Stimulated activated naive B cell treated with anti-CD40 and anti-IgM and Interleukin-4, amounts not matched to agents 10 μg/mL and 1 μg/mL and 100 μg/mL, for 72 hours (primary cell): ENCODE results near the gene DIPK1C.

Experiments
- ATAC-seq, 2 donors: fragments of 150-1000 bp; cut with Tn5 transposase; replicated peaks; 2 replicates each; pipeline ENCODE4 v1.10.0; 2021; ENCODE audit warnings: moderate library complexity in 1 of 2
- DNase-seq: peaks from one replicate; pipeline ENCODE4 v3.0.0; 2021
- H3K27ac Mint-ChIP-seq: one replicate; pipeline ENCODE4 v1.8.0; 2022; ENCODE audit warnings: mild to moderate bottlenecking, mixed read lengths
- H3K27me3 Mint-ChIP-seq, 2 donors: one replicate each; pipeline ENCODE4 v1.8.0; 2022; ENCODE audit warnings: mixed read lengths in 2 of 2
- H3K36me3 Mint-ChIP-seq, 2 donors: one replicate each; pipeline ENCODE4 v1.8.0; 2022; ENCODE audit warnings: mixed read lengths in 2 of 2, mild to moderate bottlenecking in 1 of 2
- H3K4me1 Mint-ChIP-seq, 2 donors: one replicate each; pipeline ENCODE4 v1.8.0; 2022; ENCODE audit warnings: mixed read lengths in 2 of 2, mild to moderate bottlenecking in 1 of 2
- H3K4me3 Mint-ChIP-seq, 2 donors: one replicate each; pipeline ENCODE4 v1.8.0; 2022; ENCODE audit warnings: mild to moderate bottlenecking in 2 of 2, mixed read lengths in 2 of 2, moderate library complexity in 1 of 2
- H3K9me3 Mint-ChIP-seq, 2 donors: one replicate each; pipeline ENCODE4 v1.8.0; 2022; ENCODE audit warnings: mixed read lengths in 2 of 2, mild to moderate bottlenecking in 1 of 2

The DIPK1C gene

DNA sequence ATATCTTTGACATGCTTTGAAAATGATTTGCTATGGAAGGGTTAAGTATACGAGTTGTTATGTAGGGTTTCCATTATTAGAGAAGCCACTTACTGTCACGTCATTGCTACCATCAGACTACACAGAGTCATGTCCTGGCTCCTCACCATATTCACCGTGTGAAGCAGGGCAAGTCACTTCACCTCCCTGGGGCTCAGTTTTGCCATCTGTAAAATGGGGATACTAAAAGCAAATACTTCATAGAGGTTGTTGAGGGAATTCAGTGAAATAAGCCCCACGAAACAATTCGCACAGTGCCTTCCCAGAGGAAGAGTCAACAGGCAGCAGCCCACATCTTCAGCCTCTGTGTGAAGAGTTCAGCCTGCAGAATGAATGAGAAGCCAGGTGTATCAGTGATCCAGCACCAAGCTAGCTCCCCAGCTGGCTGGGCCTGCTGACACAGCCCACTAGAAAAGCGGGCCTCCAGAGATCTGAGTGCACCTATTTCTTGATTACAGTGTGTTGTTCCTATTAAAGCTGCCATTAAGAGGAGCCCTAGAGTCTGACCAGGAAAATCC, 3.4 kb downstream of the DIPK1C start:
- H3K4me1 Mint-ChIP-seq, result peaks cover 4 to 28% of the 10 kb centered on the region in 2 donors
- ATAC-seq (no peak), DNase-seq (no peak)
- no peak overlapping the region for H3K4me3 Mint-ChIP-seq
- no peaks in the 10 kb centered on the region for H3K9me3 Mint-ChIP-seq
- H3K36me3 Mint-ChIP-seq, result no peaks in the 10 kb centered on the region
- H3K27ac Mint-ChIP-seq, result no peak overlapping the region
- H3K27me3 Mint-ChIP-seq, result peaks cover 25 to 46% of the 10 kb centered on the region in 2 donors

DNA sequence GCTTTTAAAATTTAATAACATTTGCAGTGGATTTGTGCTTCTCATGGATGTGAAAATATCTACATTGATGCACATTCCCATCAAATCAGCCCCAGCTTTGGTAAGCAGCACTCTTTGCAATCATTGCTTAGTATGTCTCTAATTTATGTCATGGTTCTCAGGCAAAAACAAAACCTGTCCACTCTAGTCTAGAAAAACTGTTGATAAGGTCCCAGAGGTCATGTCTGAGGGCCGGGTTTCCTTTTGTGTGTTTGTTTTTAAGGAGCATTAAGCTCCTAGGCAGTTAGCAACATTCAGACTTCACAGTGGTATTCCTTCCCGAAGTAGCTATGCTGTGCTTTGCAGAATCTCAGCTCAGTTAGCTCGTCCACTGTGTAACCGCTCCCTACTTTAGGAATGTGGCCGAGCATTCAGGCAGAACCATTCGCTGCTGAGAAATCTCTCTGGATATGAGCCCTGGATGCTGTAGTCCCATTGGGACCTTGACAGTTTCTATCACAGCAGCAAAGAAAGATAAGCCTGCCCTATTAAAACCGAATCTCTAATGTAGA, 4.0 kb downstream of the DIPK1C start:
- peaks cover 4 to 22% of the 10 kb centered on the region in 2 donors for H3K4me1 Mint-ChIP-seq
- DNase-seq (no peak), ATAC-seq (no peak)
- no peak overlapping the region for H3K27ac Mint-ChIP-seq
- peaks cover 20 to 40% of the 10 kb centered on the region in 2 donors for H3K27me3 Mint-ChIP-seq
- H3K9me3 Mint-ChIP-seq, result no peaks in the 10 kb centered on the region
- H3K4me3 Mint-ChIP-seq, result no peak overlapping the region
- no peaks in the 10 kb centered on the region for H3K36me3 Mint-ChIP-seq

DNA sequence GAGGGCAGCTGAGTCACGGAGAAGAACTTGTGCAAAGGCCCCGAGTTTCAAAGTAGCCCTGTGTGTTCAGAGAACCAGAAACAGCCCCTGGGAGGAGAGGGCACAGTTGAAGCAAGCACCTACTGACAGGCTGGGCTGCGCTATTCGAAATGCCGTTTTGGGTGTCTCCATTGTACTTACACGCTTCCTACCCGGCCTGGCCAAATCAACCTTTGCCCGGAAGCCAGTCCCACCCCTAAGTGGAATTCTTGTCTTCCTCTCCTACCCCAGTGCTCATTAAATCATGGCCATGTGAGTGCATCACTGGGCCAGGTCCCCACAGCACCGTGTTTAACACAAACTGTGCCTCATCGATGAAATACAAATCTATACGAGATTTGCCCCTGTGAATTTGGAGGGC, 6.0 kb downstream of the DIPK1C start:
- DNase-seq, result no peak
- Mint-ChIP-seq H3K36me3 (no peaks in the 10 kb centered on the region), H3K9me3 (no peaks in the 10 kb centered on the region), H3K4me1 (peaks cover 0 to 8% of the 10 kb centered on the region in 2 donors), H3K4me3 (no peak overlapping the region), H3K27me3 (peaks cover 16 to 24% of the 10 kb centered on the region in 2 donors), H3K27ac (no peak overlapping the region)
- no peak for ATAC-seq

DNA sequence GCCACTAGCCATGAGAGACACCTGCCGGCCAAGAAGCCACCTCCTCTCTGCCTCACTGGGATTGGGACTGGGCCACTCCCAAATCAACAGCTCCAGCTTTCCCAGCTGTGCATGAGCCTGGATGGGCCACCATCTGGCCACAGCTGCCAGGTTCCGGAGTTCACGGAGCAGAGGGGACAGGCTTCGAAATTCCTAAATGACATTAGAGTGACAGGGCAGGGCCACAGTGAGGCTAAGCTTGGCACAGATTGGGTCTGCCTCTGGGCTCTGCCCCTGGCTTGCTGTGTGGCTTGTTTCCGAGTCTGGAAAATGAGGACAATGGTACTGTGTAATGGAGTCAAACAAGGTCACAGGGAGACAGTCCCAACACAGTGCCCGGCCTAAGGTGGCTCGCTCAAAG, 6.5 kb downstream of the DIPK1C start:
- H3K27me3 Mint-ChIP-seq, result peaks cover 20 to 23% of the 10 kb centered on the region in 2 donors
- H3K9me3 Mint-ChIP-seq, result no peaks in the 10 kb centered on the region
- H3K27ac Mint-ChIP-seq, result no peak overlapping the region
- ATAC-seq, result no peak
- DNase-seq, result no peak
- H3K4me3 Mint-ChIP-seq, result no peak overlapping the region
- H3K4me1 Mint-ChIP-seq, result peaks cover 0 to 7% of the 10 kb centered on the region in 2 donors
- no peaks in the 10 kb centered on the region for H3K36me3 Mint-ChIP-seq

- Mint-ChIP-seq H3K4me3 (no peak overlapping the region), H3K9me3 (no peaks in the 10 kb centered on the region), H3K27me3 (peaks cover 6 to 10% of the 10 kb centered on the region in 2 donors), H3K4me1 (no peaks in the 10 kb centered on the region), H3K36me3 (no peaks in the 10 kb centered on the region), H3K27ac (no peak overlapping the region)
- no peak for DNase-seq
- ATAC-seq, result no peak
Measured at GRCh38 chr18:74447404-74448152, 9.5 kb downstream of the DIPK1C start.

DNA sequence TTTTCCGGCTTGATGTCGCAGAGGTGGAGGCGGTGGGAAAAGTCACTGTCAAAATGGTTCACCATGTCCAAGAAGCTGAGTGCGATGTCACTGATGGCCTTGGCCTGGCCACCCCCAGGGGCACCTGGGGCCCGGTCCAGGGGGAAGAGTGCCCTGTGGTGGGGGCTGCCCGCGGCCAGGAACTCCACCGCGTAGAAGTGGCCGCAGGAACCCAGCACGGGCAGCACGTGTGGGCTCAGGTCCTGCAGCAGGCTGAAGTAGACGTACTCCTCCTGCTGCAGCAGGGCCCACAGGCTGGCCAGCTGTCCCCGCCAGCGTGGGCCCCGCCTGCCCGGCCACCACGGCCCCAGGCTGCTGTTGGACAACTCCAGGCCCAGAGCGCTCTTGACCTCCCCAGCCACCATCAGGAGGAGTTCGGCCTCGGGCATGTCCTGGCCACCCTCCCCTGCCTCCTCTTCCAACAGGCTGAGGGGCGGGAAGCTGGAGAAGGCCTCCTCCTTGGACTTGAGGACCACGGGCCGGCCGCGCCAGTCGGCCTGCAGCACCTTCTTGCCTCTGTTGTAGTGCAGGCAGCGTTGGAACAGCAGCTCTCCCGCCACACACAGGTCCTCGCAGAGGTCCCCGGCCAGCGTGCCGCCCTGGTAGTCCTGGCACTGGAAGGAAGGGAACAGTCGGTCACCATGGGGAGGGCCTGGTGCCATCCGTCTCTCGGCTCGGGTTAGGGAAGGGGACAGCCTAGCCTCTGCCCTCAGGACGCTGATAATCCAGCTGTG, 10.3 kb downstream of the DIPK1C start:
- ATAC-seq, result no peak
- DNase-seq, result no peak
- Mint-ChIP-seq H3K4me1 (no peaks in the 10 kb centered on the region), H3K36me3 (no peaks in the 10 kb centered on the region), H3K27ac (no peak overlapping the region), H3K4me3 (no peak overlapping the region), H3K27me3 (peaks cover 6 to 10% of the 10 kb centered on the region in 2 donors), H3K9me3 (no peaks in the 10 kb centered on the region)

DNA sequence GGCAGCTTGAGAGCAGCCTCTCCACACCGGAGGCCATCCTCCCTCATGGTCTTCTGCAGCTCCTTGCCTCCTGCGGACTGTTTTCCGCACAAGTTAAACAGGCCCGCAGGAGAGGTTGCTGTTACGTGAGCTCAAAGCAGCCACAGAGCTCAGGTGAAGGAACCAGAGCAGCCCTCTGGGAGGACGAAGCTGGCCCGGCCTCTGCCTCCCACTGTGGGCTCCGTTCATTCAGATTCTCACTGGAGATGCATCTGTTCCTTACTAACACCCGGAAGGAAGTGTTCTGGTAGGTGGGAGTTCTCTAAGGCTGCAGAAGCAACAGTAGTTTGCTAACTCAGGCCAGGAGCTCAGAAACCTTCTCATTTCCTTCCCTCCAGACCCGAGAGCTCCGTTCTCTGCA, 10.9 kb downstream of the DIPK1C start:
- no peak for DNase-seq
- Mint-ChIP-seq H3K27me3 (peaks cover 6 to 10% of the 10 kb centered on the region in 2 donors), H3K9me3 (no peaks in the 10 kb centered on the region), H3K27ac (no peak overlapping the region), H3K4me3 (no peak overlapping the region), H3K36me3 (no peaks in the 10 kb centered on the region), H3K4me1 (no peaks in the 10 kb centered on the region)
- ATAC-seq, result no peak

GRCh38 chr18:74445585-74445984, 11.5 kb downstream of the DIPK1C start:
- no peaks in the 10 kb centered on the region for H3K4me1 Mint-ChIP-seq
- H3K27ac Mint-ChIP-seq, result no peak overlapping the region
- DNase-seq, result no peak
- no peaks in the 10 kb centered on the region for H3K36me3 Mint-ChIP-seq
- no peak overlapping the region for H3K4me3 Mint-ChIP-seq
- no peaks in the 10 kb centered on the region for H3K9me3 Mint-ChIP-seq
- no peak for ATAC-seq
- H3K27me3 Mint-ChIP-seq, result peaks cover 2 to 10% of the 10 kb centered on the region in 2 donors

DNA sequence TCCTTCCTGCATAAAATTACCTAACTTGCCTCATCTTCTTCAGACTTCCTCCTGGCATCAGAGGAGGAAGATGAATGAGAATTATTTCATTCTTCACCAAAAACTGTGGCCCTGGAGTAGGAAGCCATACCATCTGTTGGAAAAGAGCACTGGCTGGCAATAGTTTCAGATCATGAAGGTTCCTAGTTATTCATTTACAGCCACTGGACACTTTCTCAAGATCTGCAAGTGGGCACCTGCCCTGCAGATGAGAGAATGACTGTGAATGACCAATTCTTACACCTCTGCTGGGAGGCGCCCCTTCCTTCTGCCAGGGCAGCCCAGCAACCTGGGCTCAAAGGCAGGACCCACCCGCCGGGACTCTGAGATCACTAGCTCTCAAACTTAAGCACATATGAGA, 13.0 kb downstream of the DIPK1C start:
- Mint-ChIP-seq H3K36me3 (no peaks in the 10 kb centered on the region), H3K27ac (no peak overlapping the region), H3K27me3 (peaks cover 0 to 10% of the 10 kb centered on the region in 2 donors), H3K9me3 (no peaks in the 10 kb centered on the region), H3K4me3 (no peak overlapping the region), H3K4me1 (no peaks in the 10 kb centered on the region)
- DNase-seq, result no peak
- ATAC-seq, result no peak

GRCh38 chr18:74440808-74441427, 16.2 kb downstream of the DIPK1C start:
- Mint-ChIP-seq H3K36me3 (no peaks in the 10 kb centered on the region), H3K27ac (no peak overlapping the region), H3K4me3 (no peak overlapping the region)

GRCh38 chr18:74438091-74438490, 19.0 kb downstream of the DIPK1C start:
- ATAC-seq (no peak), DNase-seq (no peak)
- no peak overlapping the region for H3K27ac Mint-ChIP-seq
- H3K4me1 Mint-ChIP-seq, result no peaks in the 10 kb centered on the region
- no peaks in the 10 kb centered on the region for H3K27me3 Mint-ChIP-seq
- no peaks in the 10 kb centered on the region for H3K9me3 Mint-ChIP-seq
- H3K4me3 Mint-ChIP-seq, result no peak overlapping the region
- no peaks in the 10 kb centered on the region for H3K36me3 Mint-ChIP-seq

More at GRCh38 chr18:74440808-74441427, 16.2 kb downstream of the DIPK1C start:
- DNase-seq, result no peak
- ATAC-seq, result no peak
- Mint-ChIP-seq H3K9me3 (no peaks in the 10 kb centered on the region), H3K4me1 (no peaks in the 10 kb centered on the region), H3K27me3 (peaks cover 0 to 3% of the 10 kb centered on the region in 2 donors)

- no peak overlapping the region for H3K27ac Mint-ChIP-seq
- H3K36me3 Mint-ChIP-seq, result no peaks in the 10 kb centered on the region
- no peaks in the 10 kb centered on the region for H3K27me3 Mint-ChIP-seq
- no peaks in the 10 kb centered on the region for H3K9me3 Mint-ChIP-seq
- ATAC-seq (no peak), DNase-seq (no peak)
- no peak overlapping the region for H3K4me3 Mint-ChIP-seq
- no peaks in the 10 kb centered on the region for H3K4me1 Mint-ChIP-seq
Measured at GRCh38 chr18:74436158-74436769, 20.8 kb downstream of the DIPK1C start.

GRCh38 chr18:74435740-74436139, 21.4 kb downstream of the DIPK1C start:
- DNase-seq (no peak), ATAC-seq (no peak)
- H3K9me3 Mint-ChIP-seq, result no peaks in the 10 kb centered on the region
- no peak overlapping the region for H3K27ac Mint-ChIP-seq
- no peaks in the 10 kb centered on the region for H3K27me3 Mint-ChIP-seq
- no peaks in the 10 kb centered on the region for H3K36me3 Mint-ChIP-seq
- no peaks in the 10 kb centered on the region for H3K4me1 Mint-ChIP-seq
- no peak overlapping the region for H3K4me3 Mint-ChIP-seq

DNA sequence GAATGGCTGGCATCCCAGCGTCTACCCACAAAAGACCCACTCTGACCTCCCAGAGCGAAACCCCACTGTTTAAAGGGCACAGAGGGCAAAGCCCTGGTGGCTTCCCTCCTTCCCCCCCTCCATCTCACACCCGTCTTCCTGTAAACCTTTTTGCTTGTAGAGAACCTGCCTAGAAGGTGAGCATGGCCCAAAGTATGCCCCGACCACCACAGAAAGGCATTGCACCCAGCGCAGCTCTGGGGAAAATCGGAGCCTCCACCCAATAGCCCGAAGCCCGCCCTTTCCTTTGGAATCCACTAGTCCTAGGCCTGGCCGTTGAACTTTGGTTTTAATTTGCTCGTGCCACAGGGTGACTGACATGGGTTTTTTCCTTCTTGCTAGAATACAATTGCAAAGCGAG, 22.6 kb downstream of the DIPK1C start:
- DNase-seq, result no peak
- H3K4me1 Mint-ChIP-seq, result no peaks in the 10 kb centered on the region
- H3K27me3 Mint-ChIP-seq, result no peaks in the 10 kb centered on the region
- no peaks in the 10 kb centered on the region for H3K36me3 Mint-ChIP-seq
- no peak overlapping the region for H3K27ac Mint-ChIP-seq
- no peaks in the 10 kb centered on the region for H3K9me3 Mint-ChIP-seq
- no peak overlapping the region for H3K4me3 Mint-ChIP-seq
- ATAC-seq, result no peak
